DMS153 treated with DMSO at 0.1 percent for 48 hours (cell line): Measurements from ENCODE around the gene TRIM24.

Experiments used
- DNase-seq: peaks from one replicate; lab custom pipeline; 2025; ENCODE audit not compliant: unreplicated experiment; lab: John Stamatoyannopoulos, UW

The TRIM24 gene

DNA sequence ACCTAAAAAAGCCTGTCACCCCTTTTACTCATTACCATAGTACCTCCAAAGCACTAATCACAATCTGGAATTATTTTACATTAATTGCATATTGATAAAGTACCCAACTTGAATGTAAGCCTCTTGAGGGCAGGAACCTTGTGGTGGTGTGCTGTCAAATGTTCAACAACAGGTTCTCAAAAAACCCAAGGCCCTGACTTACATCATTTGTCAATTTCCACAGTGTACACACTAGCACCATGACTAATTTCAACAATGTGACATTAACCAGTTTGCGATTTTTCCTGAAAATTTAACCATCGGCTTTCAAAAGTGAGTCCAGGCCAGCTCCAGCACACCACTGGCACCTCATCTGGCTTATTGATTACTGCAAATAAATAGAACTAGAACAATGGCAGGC is 153.6 kb downstream of the TRIM24 start:
- no peak for DNase-seq

DNA sequence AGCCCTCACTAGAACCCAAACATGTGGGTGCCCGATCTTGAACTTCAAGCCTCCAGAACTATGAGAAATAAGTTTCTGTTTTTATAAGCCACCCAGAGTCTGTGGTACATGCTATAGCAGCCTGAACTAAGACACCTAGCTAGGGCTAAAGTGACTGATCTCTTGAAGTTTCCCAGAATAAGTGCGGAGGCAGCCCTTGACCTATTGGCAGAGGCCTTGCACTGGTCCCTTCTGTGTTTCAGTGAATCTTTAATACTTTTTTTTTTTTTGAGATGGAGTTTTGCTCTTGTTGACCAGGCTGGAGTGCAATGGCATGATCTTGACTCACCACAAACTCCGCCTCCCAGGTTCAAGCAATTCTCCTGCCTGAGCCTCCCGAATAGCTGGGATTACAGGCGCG is 156.0 kb downstream of the TRIM24 start:
- DNase-seq: no peak

DNA sequence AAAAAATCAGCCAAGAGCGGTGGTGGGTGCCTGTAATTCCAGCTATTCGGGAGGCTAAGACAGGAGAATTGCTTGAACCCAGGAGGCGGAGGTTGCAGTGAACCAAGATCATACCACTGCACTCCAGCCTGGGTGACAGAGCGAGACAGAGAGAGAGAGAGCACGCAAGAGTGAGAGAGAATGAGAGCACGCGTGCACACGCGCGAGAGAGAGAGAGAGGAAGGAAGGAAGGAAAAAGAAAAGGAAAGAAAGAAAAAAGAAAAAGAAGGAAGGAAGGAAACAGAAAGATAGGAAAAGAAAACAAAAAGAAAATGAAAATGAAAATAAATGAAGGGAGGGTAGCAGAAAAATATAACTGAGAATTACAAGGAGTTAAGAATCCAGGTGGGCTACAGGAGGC is 158.4 kb downstream of the TRIM24 start:
- no peak for DNase-seq

DNA sequence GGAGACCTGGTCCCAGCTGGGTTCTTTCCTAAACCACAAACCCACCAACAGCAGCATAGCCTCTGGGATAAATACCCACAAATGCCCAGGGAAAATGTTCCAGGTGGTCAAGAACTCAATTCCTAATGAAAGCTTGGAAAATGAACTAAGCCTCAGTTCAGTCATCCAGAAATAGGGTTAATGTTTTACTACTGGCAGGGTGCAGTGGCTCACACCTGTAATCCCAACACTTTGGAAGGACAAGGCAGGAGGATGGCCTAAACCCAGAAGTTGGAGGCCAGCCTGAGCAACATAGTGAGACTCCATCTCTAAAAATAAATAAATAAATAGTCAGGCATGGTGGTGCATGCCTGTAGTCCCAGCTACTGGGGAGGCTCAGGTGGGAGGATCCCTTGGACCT is 158.9 kb downstream of the TRIM24 start:
- no peak for DNase-seq

DNA sequence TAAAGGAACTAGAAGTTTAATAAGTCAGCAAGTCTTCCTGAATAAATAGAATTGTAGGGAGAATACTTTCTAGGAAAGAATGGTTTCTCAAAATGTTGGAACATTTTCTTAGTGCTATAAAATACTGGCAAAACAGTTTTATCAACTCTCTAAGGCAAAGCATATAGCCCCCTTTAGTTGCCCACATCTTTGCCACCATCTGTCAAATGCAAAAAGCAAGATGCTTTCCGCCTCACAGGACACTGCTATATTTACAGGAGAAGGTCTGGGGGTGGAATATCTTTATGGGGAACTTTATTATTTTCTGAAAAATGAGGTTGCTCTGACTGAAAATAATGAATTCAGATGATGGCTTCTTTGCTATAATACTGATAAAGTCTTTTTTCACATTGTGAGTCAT is 162.8 kb downstream of the TRIM24 start:
- no peak for DNase-seq

DNA sequence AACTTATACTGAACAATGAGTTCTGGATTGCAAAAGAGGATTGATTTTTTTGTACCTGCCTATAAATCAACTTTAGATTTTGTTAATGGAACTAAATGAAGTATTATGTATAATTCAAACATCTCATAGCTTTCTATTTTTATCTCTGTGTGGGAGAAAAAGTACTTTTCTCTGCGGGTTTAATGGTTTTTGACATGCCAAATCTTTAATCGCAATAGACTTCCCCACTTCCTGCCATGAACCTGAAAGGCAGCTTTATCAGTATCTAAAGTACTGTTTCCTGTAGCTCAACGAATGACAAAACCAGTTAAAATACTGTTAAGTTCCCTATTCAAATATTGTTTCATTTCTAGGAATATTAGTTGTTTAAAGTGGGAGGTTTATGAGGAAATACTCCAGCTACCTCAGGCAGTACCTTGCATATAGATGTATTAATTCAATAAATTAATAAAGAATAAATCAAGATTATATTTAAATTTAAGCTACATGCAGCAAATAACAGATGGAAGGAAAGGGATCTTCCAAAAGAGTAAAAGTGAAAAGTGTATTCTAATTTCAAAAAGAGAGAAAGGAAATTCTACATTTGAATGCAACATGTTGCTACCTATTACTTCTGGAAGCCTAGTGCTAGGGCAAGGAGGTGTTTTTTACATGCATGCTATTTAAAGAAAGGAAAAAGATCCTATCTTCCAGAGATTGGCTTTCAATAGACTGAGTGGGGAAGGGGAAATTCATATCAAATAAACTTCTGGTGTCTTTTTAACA is 165.2 kb downstream of the TRIM24 start:
- no peak for DNase-seq

DNA sequence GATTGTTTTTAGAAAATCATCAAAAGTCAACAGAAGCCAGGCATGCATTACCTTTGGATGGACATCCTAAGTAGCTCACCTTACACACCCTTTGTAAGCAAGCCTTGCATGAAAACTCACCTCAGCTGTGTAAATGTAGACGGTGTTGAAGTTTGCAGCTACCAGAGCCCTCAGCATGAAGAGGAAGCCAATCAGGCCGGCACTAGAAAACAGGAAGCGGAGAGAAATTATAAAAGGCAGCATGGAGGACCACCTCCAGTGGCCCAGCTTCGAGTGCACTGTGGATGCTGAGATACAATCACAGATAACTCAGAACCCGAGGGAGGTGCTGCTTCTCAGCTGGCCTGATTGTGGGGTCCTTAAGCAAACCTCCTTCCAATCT is 165.8 kb downstream of the TRIM24 start:
- DNase-seq: peak; percentile 38

DNA sequence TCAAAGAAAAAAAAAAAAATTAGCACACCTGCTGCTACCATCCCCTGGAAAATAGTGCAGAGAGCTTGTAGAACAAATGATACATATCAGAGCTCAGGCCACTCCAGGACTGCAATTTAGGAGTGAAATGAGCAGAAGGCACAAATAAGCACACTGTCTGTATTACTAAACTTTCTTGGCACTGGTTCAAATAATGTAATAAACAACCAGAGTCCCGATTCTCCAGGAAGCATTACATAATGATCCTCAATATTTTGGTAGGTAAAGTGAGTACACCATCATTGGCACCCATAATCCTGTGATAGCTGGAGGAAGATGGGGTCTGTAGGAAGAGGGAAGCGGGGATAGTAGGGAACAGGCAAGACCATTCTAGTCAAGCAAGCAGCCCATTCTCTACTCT is 166.8 kb downstream of the TRIM24 start:
- DNase-seq: no peak

DNA sequence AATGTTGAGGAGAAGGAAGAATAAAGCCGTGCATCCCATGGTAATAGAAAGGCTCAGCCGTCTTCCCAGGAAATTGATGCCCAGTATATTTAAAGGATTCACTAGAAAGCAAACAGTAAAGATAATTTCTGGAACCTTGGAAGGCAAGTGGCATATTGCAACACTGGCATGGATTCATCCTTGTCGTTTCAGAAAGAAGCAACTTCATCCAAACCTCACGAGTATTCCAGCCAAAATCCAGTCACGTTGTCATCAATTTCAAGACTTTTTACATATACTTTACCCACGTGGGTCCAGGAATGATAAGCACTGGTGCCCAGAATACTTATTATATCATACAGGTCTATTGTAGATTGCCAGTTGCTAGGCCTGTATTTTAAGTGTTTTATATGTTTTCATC is 167.3 kb downstream of the TRIM24 start:
- no peak for DNase-seq

DNA sequence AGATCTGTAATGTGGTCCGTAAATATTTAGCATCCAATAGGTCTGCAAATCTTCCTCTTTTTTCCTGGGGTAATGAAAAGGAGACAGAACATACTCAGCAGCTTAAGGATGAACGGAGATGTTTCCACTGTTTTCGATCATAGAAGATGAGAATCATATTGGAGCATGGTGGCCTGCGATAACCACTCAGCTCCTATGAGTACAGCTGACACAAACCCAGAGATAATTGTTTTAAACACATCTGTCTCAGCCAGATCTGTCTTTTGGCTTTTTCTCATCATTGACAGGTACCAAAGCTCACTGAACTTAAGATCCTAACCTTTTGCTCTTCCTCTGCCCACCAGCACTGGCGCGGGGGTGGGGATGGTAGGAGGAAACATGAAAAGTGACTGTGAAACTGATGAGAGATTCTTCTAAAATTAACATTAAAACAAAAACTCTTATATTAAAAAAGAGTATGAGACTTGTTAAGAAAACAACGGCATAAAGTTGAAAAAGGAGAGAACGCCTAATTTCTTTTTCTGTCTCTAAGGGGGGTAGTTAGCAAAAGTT is 170.1 kb downstream of the TRIM24 start:
- DNase-seq: no peak

DNA sequence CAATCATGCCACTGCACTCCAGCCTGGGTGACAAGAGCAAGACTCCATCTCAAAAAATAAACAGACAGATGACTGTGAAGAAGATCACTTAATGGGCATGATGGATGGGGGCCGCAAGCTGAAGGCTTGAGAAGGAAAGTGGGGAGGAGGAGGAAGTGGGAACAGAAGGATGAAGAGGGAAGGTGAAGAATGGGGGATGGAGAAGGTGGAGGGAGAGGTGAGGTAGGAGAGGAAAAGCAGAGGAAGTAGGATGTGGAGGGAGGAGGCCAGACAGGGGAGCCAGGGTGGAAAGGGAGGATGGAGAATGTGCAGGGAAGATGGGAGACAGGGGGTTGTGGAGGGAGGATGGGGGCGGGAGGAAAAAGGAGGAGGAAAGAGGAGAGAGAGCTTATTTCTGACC is 172.3 kb downstream of the TRIM24 start:
- no peak for DNase-seq

DNA sequence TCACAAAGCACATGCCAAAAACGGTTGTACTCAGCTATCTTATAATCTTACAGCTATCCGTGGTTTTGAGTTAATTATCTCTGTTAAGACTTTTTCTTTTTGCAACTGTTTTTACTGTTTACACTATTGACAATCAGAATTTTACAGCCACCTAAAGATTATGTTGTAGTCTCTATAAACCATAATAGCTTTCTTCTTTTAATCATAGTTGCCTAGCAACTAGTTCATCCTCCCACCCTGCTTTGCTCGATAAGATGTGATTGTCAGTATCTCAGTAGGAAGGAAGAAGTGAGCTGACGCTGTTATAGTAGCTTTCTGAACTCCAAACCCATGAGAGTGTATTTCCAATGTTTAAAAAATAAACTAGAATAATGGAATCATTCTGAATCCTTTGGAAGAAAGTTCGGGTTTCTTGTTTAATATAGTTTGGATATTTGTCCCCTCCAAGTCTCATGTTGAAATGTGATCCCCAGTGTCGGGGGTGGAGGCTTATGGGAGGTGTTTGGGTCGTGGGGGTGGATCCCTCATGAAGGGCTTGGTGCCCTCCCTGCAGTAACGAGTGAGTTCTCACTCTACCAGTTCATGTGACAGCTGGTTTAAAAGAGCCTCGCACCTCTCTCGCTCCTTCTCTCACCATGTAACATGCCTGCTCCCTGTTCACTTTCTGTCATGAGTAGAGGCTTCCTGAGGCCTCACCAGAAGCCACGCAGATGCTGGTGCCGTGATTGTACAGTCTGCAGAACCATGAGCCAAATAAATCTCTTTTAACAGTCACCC is 173.0 kb downstream of the TRIM24 start:
- DNase-seq: no peak
